ENCODE measurements around the gene RPL29. TPM values are rescaled to one million over a fixed set of nuclear protein-coding genes. Genes with fewer than 3 reads are reported as not detected.

The RPL29 gene
- total and polyA plus RNA-seq, 2 of the 13 experiments (the other 11 are each of a cell fraction or from before 2014, with no cell fraction given): 1,348 to 2,263 TPM

DNA sequence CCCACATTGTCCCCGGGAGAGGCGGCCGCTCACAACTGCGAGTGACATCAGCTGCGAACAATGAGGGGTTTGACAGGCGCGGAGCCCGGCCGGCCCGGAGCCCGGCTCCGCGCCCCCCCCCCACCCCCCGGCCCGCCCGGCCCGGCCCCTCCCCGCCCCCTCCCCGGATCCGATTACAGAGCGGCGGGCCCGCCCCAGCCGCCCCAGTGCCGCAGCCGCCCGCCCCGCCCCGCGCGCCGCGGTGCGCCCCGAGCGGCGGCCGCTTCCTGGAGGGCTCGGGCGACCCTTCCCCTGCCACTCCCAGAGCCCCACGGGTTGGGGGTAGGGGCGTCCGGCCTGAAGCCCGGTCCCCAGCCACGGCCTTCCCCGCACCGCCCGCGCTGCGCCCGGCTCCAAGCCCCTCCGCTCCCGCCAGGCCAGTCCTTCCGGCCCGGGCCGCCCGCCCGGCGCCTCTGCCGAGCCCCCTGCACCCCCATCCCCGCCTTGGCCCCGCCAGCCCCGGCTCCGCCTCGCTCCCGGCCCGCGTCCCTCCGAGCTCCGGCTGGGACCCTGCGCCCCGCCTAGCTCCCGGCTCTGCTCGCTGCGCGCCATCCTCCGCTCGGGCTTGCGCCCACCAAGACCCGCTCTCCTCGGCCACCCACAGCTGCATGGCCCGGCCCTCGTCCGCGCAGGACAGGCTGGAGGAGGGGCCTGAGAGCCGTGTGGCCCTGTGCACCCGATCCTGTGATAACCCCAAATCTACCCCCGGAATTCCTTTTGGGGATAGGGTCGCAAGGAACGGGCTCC lies 28.1 kb downstream of the RPL29 start, which contains the start of gene PCBP4 (continued):
- TF ChIP-seq, protein P1, sequence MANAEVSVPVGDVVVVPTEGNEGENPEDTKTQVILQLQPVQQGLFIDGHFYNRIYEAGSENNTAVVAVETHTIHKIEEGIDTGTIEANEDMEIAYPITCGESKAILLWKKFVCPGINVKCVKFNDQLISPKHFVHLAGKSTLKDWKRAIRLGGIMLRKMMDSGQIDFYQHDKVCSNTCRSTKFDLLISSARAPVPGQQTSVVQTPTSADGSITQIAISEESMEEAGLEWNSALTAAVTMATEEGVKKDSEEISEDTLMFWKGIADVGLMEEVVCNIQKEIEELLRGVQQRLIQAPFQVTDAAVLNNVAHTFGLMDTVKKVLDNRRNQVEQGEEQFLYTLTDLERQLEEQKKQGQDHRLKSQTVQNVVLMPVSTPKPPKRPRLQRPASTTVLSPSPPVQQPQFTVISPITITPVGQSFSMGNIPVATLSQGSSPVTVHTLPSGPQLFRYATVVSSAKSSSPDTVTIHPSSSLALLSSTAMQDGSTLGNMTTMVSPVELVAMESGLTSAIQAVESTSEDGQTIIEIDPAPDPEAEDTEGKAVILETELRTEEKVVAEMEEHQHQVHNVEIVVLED (CRISPR knock-in tag; IDR thresholded peaks at IDR 0.05; ENCODE audit: borderline replicate concordance): no peak
- TF ChIP-seq SSRP1 (CRISPR knock-in tag; IDR thresholded peaks at IDR 0.05) (peak; percentile 22; the same call in 1 of the 2 replicates), BRD4 (CRISPR knock-in tag; IDR thresholded peaks at IDR 0.05) (0 out of 2 replicates have a peak, but pooled peaks have one; percentile 21), HOXA3 (CRISPR knock-in tag; IDR thresholded peaks at IDR 0.05) (peak; percentile 29; the same call in 1 of the 2 replicates), HES4 (CRISPR knock-in tag; IDR thresholded peaks at IDR 0.05; ENCODE audit: borderline replicate concordance) (0 out of 2 replicates have a peak, but pooled peaks have one; percentile 10)
- TF ChIP-seq, protein P2, sequence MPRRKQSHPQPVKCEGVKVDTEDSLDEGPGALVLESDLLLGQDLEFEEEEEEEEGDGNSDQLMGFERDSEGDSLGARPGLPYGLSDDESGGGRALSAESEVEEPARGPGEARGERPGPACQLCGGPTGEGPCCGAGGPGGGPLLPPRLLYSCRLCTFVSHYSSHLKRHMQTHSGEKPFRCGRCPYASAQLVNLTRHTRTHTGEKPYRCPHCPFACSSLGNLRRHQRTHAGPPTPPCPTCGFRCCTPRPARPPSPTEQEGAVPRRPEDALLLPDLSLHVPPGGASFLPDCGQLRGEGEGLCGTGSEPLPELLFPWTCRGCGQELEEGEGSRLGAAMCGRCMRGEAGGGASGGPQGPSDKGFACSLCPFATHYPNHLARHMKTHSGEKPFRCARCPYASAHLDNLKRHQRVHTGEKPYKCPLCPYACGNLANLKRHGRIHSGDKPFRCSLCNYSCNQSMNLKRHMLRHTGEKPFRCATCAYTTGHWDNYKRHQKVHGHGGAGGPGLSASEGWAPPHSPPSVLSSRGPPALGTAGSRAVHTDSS (CRISPR knock-in tag; conservative IDR thresholded peaks at IDR 0.05): no peak

DNA sequence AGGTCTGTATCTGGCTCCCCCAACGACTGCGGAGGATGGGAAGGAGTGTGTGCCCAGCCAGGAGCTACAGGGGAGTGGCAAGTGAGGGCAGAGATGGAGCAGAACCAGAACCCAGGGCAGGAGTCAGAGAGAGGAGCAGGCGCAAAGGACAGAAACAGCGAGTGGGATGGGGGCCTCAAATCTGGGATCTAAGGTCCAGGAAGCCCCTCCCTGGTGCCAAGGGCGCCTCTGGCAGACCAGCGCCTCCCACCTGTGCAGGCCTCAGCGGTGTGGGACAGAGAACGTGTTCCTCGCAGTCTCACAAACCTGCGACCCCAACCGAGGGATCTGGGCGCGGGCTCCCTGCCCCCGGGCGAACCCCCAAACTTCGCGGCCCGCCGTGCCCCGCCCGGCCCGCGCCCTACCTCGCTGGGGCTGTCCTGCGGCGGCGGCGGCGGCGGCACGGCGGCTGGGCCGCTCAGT lies 28.7 kb downstream of the RPL29 start:
- intact Hi-C loops (cut with micrococcal nuclease; ENCODE audit: unreplicated experiment) (no loop called here), in situ Hi-C loops (cut with HindIII; ENCODE audit: extremely low pct_ligation_motif_present, low pct_unique_long_range_greater_than_20kb) (no loop called here)
- peak overlapping the region; percentile 99 for H3K4me2 ChIP-seq (ENCODE audit: low read depth, low read length)
- no peak for DNase-seq (ENCODE audit: low spot score)
- BruUV-seq (replicated peaks): no TSS peak
- POLR2A ChIA-PET: interaction anchor here (1.4 to 6.8 kb wide), 4 partner anchors 16 to 210 kb away, joined by 4 to 80 read pairs (median 36); partner anchors contain the start of genes ACY1, PARP3, RPL29 and RRP9
- FAIRE-seq: no peak
- peak overlapping the region; percentile 69 to 89 (median 72) for H3K4me3 ChIP-seq (replicated peaks in 1 of 3; ENCODE audit: insufficient read depth in 1 of 3, low read depth in 2 of 3, low read length in 3 of 3)
- H4K20me1 ChIP-seq (ENCODE audit: insufficient read depth, low read length): no peaks in the 10 kb centered on the region
- H3K9me3 ChIP-seq (ENCODE audit: low read length): no peaks in the 10 kb centered on the region
- H3K27ac ChIP-seq (ENCODE audit: extremely low read length, insufficient read depth, low read length): peak overlapping the region; percentile 80
- WGBS (ENCODE audit: low lambda C conversion rate): 43% methylated on average over 3 of the region's 33 CpGs
- no peak overlapping the region for H2AFZ ChIP-seq (ENCODE audit: low read length)
- no peaks in the 10 kb centered on the region for H3K27me3 ChIP-seq (ENCODE audit: control insufficient read depth in 1 of 2, insufficient read depth in 2 of 2, low read length in 2 of 2)
- peak; percentile 16 for ATAC-seq
- H3K9ac ChIP-seq (ENCODE audit: insufficient read depth, low read depth, low read length): peak overlapping the region; percentile 89
- H3K79me2 ChIP-seq (ENCODE audit: insufficient read depth, low read length): peaks cover 3% of the 10 kb centered on the region
- H3K36me3 ChIP-seq (replicated peaks in 1 of 2; ENCODE audit: control insufficient read depth in 1 of 2, insufficient read depth in 2 of 2, low read length in 2 of 2): peaks cover 2 to 5% of the 10 kb centered on the region in 2 experiments; a peak in 2 of 5 replicates
- CTCF ChIA-PET (ENCODE audit: low intra/inter-chr PET ratio, low total read pairs): no interaction called here
- peaks cover 89% of the 10 kb centered on the region for H3K4me1 ChIP-seq (ENCODE audit: insufficient read depth, low read length)
- TF ChIP-seq, protein P3, sequence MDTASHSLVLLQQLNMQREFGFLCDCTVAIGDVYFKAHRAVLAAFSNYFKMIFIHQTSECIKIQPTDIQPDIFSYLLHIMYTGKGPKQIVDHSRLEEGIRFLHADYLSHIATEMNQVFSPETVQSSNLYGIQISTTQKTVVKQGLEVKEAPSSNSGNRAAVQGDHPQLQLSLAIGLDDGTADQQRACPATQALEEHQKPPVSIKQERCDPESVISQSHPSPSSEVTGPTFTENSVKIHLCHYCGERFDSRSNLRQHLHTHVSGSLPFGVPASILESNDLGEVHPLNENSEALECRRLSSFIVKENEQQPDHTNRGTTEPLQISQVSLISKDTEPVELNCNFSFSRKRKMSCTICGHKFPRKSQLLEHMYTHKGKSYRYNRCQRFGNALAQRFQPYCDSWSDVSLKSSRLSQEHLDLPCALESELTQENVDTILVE (CRISPR knock-in tag; IDR thresholded peaks at IDR 0.05): peak; percentile 8; the same call in 1 of the 2 replicates
- TF ChIP-seq, protein P4, sequence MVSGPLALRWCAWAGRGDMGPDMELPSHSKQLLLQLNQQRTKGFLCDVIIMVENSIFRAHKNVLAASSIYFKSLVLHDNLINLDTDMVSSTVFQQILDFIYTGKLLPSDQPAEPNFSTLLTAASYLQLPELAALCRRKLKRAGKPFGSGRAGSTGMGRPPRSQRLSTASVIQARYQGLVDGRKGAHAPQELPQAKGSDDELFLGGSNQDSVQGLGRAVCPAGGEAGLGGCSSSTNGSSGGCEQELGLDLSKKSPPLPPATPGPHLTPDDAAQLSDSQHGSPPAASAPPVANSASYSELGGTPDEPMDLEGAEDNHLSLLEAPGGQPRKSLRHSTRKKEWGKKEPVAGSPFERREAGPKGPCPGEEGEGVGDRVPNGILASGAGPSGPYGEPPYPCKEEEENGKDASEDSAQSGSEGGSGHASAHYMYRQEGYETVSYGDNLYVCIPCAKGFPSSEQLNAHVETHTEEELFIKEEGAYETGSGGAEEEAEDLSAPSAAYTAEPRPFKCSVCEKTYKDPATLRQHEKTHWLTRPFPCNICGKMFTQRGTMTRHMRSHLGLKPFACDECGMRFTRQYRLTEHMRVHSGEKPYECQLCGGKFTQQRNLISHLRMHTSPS (CRISPR knock-in tag; IDR thresholded peaks at IDR 0.05; ENCODE audit: low read depth): 0 out of 2 replicates have a peak, but pooled peaks have one; percentile 48
- TF ChIP-seq ZNF790 (CRISPR knock-in tag; IDR thresholded peaks at IDR 0.05; ENCODE audit: borderline replicate concordance) (no peak), ZNF138 (CRISPR knock-in tag; IDR thresholded peaks at IDR 0.05; ENCODE audit: low read depth) (0 out of 2 replicates have a peak, but pooled peaks have one; percentile 21), ZIK1 (CRISPR knock-in tag; IDR thresholded peaks at IDR 0.05; ENCODE audit: borderline replicate concordance, low read depth) (0 out of 2 replicates have a peak, but pooled peaks have one; percentile 29)
- TF ChIP-seq, protein P5, sequence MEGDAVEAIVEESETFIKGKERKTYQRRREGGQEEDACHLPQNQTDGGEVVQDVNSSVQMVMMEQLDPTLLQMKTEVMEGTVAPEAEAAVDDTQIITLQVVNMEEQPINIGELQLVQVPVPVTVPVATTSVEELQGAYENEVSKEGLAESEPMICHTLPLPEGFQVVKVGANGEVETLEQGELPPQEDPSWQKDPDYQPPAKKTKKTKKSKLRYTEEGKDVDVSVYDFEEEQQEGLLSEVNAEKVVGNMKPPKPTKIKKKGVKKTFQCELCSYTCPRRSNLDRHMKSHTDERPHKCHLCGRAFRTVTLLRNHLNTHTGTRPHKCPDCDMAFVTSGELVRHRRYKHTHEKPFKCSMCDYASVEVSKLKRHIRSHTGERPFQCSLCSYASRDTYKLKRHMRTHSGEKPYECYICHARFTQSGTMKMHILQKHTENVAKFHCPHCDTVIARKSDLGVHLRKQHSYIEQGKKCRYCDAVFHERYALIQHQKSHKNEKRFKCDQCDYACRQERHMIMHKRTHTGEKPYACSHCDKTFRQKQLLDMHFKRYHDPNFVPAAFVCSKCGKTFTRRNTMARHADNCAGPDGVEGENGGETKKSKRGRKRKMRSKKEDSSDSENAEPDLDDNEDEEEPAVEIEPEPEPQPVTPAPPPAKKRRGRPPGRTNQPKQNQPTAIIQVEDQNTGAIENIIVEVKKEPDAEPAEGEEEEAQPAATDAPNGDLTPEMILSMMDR (CRISPR knock-in tag; IDR thresholded peaks at IDR 0.05): peak; percentile 18; the same call in 1 of the 2 replicates

Data from HepG2 (cell line).